ENCODE data around the gene CTR9. TPM values are rescaled to one million over a fixed set of nuclear protein-coding genes. Genes with fewer than 3 reads are reported as not detected.
A peak's percentile ranks its signal among the peaks of the same experiment; 100 is the strongest.

CTR9 gene
- total RNA-seq (2014; rRNA removed; shearing (Covaris generic)), result 19.3 and 21.4 TPM in 2 replicates
- 30.1 and 39.3 TPM in 2 replicates for polyA plus RNA-seq (2015; cell fraction: cytosol; rRNA removed)
- polyA plus RNA-seq (2015; cell fraction: nucleus; rRNA removed), result 16.3 and 18.6 TPM in 2 replicates

DNA sequence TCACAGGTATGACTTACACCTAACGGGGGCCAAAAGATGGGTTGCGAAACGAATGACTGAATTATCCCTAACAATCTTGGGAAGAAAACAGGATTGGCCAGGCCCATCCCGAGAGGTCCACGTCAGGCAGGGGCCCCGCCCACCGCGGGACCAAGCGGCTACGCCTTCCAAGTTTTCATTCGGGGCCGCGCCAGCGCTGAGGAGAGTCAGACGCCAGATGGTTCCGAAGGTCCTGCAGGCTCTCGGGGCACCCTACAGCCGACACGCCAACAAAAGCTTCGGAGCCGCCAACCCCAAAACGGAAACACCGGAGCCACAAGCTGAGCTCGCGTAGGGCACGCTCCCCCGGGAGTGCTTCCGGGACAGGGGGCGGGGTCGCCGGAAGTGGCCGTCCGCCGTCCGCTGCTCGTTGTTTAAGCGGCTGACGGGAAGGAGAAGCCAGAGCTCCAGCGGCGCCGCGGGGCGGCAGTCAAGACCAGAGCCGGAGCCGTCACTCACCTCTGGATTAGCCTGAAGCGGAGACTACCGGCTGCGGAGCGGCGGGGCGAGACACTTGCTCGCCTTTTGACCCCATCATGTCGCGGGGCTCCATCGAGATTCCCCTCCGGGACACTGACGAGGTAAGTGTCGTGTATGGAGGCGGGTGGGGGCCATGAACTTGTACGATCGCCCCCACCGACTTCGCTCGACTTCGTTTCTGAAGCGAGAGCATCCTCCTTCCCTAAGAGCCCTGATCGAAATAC lies at the start of gene CTR9:
Gene CTR9 (plus strand): TSS at position 409 of the 743 bp plus-strand sequence. CDS start 167 bp downstream, at position 576.
- DNase-seq (ENCODE audit: low read depth, low spot score), result peak; percentile 91
- in situ Hi-C loops (cut with HindIII; ENCODE audit: low pct_unique_long_range_greater_than_20kb, low sequenced_read_pairs), result no loop called here

DNA sequence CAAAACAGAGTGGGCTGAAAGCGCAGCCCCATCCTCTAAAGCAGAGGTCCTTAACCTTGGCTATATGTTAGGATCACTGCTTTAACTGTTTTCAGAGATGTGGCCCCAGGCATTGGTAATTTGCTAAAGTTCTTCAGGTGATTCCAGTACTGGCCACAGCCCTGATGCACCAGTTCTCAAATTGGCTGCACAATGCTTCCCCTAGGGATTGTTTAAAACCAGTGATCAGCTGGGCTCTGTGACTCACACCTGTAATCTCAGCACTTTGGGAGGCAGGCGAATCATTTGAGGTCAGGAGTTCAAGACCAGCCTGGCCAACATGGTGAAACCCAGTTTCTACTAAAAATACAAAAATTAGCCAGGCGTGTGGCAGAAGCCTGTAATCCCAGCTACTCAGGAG lies 49.1 kb upstream of the CTR9 start:
- no peak for DNase-seq (ENCODE audit: low read depth, low spot score)
- in situ Hi-C loops (cut with HindIII; ENCODE audit: low pct_unique_long_range_greater_than_20kb, low sequenced_read_pairs), result no loop called here

DNA sequence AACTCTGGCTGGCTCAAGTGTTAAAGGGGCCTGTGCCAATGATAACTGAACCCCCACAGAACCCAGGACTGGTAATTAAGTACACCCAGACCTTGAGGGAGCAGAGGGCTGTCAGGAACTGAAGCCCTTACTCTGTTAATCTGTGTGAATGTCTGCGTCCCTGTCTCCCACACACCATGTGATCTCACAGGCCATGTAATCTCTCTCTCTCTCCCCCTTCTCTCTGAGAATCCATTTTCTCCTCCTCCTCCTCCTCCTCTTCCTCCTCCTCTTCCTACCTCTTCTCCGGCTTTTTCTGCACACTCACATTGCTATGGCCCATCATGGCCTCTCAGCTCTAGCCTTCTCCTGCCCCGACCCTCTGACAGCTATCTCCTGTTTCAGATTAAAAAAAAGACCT lies 42.9 kb upstream of the CTR9 start:
- no peak for DNase-seq (ENCODE audit: low read depth, low spot score)
- in situ Hi-C loops (cut with HindIII; ENCODE audit: low pct_unique_long_range_greater_than_20kb, low sequenced_read_pairs), result no loop called here

DNA sequence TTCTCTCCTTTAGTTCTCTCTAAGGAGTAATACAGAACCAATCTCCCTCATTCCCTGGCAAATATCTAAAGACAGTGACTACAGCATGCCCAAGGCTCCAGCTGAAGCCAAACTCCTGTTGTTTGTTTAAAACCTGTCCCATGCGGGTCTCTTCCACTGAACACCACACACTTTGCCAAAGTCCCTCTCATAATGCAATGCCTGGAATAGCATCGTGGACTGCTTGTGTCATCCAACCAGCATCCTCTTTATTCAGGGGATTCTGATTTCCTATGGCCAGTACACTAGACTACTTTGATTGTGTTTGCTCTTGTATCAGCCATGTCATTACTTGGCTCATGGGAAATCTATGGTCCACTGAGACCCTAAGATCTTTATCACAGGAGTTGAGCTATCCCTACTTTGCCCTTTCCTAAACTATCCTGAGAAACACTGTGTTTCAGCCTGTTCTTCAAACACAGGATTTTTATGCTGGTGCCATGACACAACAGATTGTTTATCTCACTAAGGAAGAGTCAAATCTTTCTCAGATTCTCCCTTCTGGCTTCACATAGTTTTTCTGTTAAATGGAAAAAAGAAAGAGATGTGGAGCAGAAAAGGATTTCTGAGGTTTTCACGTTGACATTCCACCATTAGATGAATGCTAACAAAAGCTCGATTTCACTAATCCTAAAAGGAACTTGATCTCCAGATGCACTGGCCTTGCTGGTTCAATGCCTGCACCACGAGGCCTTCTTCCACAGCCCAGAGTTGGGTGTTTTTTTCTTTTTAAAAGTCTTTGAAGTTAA lies 41.6 kb upstream of the CTR9 start:
- in situ Hi-C loops (cut with HindIII; ENCODE audit: low pct_unique_long_range_greater_than_20kb, low sequenced_read_pairs), result no loop called here
- no peak for DNase-seq (ENCODE audit: low read depth, low spot score)

DNA sequence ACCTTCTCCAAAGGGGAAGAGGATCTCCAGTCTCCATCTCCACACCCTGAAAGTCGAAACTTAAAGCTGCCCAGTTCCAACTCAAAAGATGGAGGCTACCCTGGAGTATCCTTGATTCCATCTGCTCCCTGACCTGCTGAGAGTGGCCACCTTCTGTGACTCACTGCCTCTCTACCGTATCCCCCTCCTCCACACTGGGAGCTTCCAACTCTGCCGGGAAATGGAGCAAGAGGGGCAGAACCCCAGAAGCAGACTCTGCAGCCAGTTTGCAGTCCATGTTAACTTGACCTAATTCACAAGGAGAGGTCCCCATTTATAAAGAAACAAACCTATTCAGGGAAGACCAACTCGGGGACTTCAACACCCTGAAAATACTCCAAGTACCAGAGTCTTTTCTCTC lies 35.5 kb upstream of the CTR9 start:
- DNase-seq (ENCODE audit: low read depth, low spot score), result no peak
- in situ Hi-C loops (cut with HindIII; ENCODE audit: low pct_unique_long_range_greater_than_20kb, low sequenced_read_pairs), result no loop called here

DNA sequence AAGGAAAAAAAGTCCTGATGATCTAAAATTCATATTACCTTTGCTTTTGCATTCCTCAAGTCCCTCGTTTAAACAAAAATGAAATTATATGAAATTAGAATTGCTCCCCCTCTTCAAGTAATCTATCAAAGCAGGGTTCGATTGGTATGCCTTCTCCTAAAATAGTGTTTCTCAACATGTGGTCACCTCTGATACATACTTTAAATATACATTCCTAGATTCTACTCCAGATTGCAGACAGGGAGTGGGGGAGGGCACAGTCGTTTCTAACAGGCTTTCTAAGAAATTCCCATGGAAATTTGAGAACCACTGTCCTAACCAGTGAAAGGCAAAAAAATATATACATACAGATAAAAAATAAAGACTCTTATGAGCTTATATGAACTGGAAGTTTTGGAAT lies 34.9 kb upstream of the CTR9 start:
- in situ Hi-C loops (cut with HindIII; ENCODE audit: low pct_unique_long_range_greater_than_20kb, low sequenced_read_pairs), result no loop called here
- DNase-seq (ENCODE audit: low read depth, low spot score), result no peak

DNA sequence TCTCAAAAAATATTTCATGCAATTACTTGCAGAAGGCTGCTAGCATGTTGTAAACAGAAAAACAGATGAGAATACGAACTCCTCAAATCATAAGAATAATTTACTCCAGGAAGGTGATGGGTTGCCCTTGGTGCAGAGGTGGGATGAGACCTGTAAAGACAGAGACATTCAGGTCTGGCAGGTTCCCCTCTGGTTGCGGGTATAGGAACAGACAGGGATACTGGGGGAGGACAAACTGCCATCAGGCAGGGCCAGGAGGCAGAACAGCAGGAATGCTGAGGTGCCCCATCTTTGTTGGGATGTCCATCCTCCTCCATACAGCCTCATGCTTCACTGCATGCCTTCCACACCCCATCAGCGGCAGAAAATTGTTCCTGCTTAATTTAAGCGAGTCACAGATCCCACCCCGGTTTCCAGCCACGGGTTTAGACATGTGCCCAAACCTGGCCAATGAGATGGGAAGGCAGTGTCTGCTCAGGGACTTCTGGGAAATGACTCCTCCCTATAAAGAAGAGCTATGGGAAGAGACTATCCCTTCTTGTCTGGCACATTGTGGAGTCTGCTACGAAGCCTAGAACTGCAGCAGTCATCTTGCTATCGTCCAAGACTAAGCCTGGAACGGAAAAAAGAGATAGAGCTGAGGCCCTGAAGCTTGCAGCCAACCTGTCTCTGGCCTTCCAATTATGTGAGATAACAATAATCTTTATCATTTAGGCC lies 34.3 kb upstream of the CTR9 start:
- in situ Hi-C loops (cut with HindIII; ENCODE audit: low pct_unique_long_range_greater_than_20kb, low sequenced_read_pairs), result no loop called here
- no peak for DNase-seq (ENCODE audit: low read depth, low spot score)

DNA sequence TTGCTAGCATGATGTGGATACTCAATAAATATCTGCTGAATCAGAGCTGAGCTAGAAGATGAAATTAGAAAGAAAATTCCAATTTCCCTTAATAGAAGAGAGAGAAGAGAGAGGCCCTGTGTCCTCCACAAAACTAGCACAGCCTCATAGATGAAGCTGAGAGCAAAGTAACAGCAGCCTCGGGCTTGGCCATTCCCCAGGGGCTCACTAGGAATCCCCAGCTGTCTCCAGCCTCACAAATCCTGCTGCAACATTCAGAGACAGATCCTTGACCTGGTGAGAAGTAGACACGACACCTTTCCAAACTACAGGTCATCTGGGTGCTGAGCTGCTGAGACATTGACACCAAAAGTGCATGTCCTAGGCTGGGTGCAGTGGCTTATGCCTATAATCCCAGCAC lies 31.4 kb upstream of the CTR9 start:
- in situ Hi-C loops (cut with HindIII; ENCODE audit: low pct_unique_long_range_greater_than_20kb, low sequenced_read_pairs), result no loop called here
- no peak for DNase-seq (ENCODE audit: low read depth, low spot score)

DNA sequence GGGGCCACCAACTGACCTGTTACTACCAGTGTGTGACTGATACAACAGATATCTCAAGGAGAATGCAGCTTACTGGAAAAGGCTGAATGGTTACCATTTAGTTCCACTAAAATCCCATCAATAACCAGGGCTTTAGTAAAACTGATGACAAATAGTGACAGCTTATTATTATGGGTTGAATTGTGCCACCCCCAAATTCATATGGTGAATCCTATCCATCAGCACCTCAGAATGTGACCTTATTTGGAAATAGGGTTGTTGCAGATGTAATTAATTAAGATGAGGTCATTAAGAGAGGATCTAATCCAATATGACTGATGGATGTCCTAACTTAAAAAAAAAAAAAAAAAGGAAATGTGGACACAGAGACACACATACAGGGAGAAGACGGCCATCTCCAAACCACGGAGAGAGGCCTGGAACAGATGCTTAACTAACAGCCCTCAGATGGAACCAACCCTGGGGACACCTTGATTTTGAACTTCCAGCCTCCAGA lies 30.1 kb upstream of the CTR9 start:
- DNase-seq (ENCODE audit: low read depth, low spot score), result no peak
- in situ Hi-C loops (cut with HindIII; ENCODE audit: low pct_unique_long_range_greater_than_20kb, low sequenced_read_pairs), result no loop called here

DNA sequence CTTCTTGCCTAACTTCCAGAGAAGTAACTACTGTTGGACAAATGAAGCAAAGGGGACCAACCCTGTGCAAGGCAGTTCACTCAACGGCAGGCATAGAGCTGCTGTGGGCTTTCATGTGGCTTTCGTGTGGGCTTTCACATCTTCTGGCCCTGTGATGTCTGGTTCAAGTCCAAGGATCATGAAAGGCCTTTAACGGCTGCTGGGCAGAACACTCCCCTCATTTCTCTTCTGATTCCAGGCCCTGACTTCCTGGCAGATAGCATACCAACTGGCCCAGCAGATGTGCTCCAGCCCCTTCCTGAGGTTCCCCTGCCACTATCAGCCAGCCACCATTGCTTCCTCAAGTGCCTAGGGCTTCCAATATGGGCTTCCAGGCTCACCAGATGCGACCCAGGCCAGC lies 28.7 kb upstream of the CTR9 start:
- DNase-seq (ENCODE audit: low read depth, low spot score), result no peak
- in situ Hi-C loops (cut with HindIII; ENCODE audit: low pct_unique_long_range_greater_than_20kb, low sequenced_read_pairs), result no loop called here

DNA sequence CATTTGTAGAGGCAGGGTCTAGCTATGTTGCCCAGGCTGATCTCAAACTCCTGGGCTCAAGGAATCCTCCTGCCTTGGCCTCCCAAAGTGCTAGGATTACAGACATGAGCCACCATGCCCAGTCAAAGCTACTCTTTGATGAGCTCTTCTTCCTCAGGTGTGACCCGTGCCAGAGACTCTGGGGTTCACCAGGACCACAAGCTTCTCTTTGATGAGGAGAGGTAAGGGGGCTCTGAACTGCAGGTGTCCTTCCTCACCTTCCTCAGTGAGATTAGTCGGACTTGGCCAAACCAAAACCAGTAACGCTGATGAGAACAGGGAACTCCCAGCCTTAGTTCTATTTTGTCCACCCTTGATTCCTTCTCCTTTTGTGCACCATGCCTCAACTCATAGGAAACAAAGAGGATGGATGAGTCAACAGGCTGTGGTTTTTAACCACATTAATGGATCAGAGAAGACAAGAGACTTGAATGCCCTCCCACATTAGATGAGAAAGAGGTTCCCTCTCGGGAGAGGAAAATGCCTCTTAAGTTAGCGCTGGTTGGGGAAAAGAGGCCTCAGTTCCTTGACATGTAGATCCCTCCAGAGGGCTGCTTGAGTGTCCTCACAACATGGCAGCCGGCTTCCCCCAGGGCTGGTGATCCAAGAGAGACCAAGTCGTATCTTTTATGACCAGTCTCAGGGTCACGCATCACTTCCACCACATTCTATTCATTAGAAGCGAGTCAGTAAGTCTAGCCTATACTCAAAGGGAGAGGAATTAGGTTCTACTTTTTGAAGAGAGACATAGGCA lies 25.7 kb upstream of the CTR9 start:
- in situ Hi-C loops (cut with HindIII; ENCODE audit: low pct_unique_long_range_greater_than_20kb, low sequenced_read_pairs), result no loop called here
- DNase-seq (ENCODE audit: low read depth, low spot score), result no peak

DNA sequence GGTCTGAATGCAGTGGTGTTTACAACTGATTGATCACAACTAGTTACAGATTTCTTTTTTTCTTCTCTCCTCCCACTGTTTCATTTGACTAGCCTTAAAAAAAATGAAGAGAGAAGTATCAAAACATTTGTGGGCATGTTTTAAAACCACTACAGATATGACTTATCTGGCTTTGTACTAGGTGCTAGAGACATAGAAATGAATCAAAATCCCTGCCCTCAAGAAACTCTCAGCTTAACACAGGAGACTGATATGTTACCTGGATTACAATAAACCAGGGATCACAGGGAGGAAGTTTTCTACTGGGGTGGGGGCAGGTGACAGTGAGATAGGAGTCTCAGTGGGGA lies 25.2 kb upstream of the CTR9 start:
- in situ Hi-C loops (cut with HindIII; ENCODE audit: low pct_unique_long_range_greater_than_20kb, low sequenced_read_pairs), result no loop called here
- DNase-seq (ENCODE audit: low read depth, low spot score), result no peak

DNA sequence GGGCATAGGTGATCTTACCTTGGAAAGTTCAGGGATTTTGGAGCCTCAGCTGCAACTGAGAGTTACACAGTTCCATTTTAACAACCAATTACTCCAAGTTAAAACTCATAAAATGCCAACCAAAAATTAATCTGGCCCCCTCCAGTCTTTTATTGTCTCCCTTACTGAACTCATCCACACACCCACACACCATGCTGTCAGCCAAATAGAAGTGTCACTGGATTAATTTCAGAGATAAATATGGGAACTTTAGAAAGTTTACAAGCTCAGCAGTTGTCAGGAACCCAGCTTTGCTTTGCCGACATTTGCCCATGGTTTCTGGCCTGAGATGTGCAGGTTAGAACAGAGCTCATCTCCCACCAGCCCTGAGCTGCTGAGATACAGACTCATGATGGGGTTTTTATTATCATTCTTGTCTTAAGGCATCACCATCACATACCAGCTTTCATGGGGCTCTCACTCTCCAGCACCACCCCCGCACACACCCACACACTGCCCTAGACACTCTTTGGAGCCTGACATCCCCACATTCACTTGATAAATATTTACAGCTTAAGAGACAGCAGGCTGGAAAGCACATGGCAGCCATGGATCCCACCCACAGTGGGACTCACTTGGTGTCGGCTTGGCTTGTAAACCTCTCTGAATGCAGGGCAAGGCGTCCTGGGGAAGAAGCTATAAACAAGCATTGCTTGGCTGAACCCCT lies 23.7 kb upstream of the CTR9 start:
- no peak for DNase-seq (ENCODE audit: low read depth, low spot score)
- in situ Hi-C loops (cut with HindIII; ENCODE audit: low pct_unique_long_range_greater_than_20kb, low sequenced_read_pairs), result no loop called here

DNA sequence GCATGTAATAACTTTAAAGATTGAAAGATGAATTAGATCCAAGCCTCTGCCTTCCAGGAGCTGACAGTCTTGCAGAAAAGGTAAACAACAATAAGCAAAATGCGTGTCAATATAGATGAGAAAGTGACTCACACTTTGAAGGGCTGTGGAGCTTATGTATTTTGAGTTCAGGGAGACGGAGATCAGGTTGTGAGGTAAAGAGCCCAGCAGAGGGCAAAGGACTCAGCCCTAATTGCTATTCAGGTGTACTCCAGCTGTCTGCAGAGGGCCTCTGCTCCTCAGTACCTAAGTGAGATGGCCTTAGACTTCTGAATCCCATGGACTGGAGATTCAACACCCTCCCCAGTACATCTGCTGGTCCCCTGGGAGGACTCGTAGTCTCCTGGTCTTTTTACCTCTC lies 22.9 kb upstream of the CTR9 start:
- in situ Hi-C loops (cut with HindIII; ENCODE audit: low pct_unique_long_range_greater_than_20kb, low sequenced_read_pairs), result no loop called here
- DNase-seq (ENCODE audit: low read depth, low spot score), result no peak

DNA sequence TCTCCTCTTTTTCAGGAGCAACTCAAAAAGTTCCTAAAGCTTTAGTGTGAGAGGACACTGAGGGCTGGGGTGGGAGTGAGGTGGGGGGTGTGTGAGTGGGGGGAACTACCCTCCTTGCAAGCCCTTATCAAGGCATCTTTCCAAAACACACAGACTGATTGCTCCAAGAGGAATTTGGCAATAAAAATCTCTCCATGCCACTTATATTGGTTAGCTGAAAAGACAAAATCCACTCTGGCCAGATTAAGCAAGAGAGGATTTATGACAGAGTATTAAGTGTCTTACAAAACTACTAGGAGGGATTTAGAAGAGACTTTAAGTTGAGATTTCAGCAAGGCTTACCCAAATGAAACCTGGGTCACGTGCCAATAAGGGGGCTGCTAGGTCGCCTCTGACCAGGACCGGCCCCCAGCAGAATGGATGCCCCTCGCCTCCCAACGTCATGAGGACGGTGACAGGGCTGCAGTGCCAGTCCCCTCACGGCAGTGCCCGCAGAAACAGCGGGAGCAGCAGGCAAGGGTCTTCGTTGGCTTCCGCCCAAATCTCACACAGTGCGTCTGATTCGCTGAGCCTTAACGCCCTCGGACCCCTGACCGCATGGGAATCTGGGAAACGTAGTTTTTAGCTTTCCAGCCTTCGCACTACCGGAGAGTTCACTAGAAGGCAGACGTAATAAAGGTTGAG lies 22.1 kb upstream of the CTR9 start:
- in situ Hi-C loops (cut with HindIII; ENCODE audit: low pct_unique_long_range_greater_than_20kb, low sequenced_read_pairs), result no loop called here
- no peak for DNase-seq (ENCODE audit: low read depth, low spot score)

DNA sequence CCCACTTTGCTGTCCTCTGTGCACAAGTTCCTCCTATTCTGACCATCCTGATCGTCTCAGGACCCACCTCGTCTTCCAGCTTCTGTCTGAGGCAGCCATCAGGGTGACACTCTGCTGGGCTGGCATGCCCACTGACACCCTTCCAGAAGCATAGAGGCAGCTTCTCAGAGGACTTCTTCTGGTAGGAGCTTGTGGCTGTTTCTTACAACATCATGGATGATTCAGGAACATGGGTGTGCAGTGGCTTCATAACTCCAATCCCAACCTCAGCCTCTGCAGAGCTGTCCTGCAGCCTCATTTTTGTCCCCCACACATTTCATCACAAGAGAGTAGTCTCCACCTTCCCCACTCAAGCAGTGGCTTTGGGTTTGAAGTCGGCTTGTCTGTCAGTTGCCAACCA lies 20.9 kb upstream of the CTR9 start:
- no peak for DNase-seq (ENCODE audit: low read depth, low spot score)
- in situ Hi-C loops (cut with HindIII; ENCODE audit: low pct_unique_long_range_greater_than_20kb, low sequenced_read_pairs), result no loop called here

Measured in SK-MEL-5 (cell line).